COLO668 (cell line): Measurements from ENCODE around the gene SEPTIN5.
A peak's percentile ranks its signal among the peaks of the same experiment; 100 is the strongest.

ENCODE experiments used
- DNase-seq: peaks from one replicate; lab custom pipeline; 2025; ENCODE audit not compliant: unreplicated experiment; lab: John Stamatoyannopoulos, UW

SEPTIN5 gene

GRCh38 chr22:19759427-19760057 lies 45.2 kb downstream of the SEPTIN5 start:
- DNase-seq: no peak

- no peak for DNase-seq
Observed at GRCh38 chr22:19760058-19760950, 46.0 kb downstream of the SEPTIN5 start, which contains the start of gene TBX1. Gene TBX1 (plus strand): TSS chr22:19760778. CDS start chr22:19760844, 66 bp downstream.

- peak; percentile 34 for DNase-seq
Observed at GRCh38 chr22:19760951-19761724, 46.8 kb downstream of the SEPTIN5 start.

- peak; percentile 21 for DNase-seq
Observed at GRCh38 chr22:19761725-19762567, 47.6 kb downstream of the SEPTIN5 start.

DNA sequence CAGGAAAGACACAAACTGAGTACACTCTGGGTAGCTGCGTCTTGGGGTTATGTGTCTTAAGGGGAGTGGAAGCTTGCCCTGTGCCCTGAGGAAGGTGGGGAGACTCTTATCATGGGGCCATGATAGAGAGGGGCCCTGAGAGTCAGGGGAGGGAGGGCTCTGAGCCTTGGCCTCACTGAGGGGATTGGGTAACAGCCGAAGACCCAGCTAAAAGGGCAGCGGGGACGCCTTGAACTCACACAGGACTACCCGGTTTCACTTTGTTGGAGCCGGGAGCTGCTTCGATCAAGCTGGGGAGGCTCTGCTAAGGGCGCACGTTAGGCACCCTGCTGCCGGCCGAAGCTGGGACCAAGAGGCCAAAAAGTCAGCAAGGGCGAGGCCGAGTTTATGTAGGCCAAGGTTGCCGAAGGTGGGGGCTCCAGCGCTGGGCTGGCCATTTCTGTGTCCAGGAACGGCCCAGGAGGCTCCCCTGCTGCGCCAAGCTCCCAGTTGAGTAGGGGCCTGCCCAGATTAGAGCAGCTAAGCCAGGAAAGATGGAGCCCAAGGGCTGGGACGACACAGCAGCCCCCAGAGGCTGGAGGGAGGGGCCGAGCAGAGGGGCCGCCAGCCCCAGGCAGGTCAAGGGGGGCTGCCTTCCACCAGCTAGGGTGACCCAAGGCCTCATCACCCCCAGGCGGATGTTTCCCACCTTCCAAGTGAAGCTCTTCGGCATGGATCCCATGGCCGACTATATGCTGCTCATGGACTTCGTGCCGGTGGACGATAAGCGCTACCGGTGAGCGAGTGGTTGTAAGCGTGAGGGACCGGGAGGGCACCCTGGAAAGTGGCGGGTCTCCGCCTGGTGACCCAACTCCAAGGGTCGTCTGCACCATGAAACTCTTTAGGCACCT lies 48.5 kb downstream of the SEPTIN5 start:
- DNase-seq: no peak

GRCh38 chr22:19763458-19764298 lies 49.4 kb downstream of the SEPTIN5 start:
- DNase-seq: no peak

DNA sequence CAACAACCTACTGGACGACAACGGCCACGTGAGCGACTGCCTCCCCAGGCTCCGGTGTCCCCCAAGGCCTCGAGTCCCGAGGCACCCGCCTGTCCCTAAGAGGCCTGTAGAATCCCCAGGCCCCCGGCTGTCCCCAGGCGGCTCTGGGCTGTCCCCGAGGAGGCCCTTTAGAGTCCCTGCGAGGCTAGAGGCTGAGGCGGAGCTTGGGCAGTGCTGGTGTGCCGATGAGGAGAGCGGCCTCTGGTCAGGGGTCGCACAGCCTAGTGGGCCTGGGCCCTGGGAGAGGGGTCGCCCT lies 49.9 kb downstream of the SEPTIN5 start:
- no peak for DNase-seq

DNA sequence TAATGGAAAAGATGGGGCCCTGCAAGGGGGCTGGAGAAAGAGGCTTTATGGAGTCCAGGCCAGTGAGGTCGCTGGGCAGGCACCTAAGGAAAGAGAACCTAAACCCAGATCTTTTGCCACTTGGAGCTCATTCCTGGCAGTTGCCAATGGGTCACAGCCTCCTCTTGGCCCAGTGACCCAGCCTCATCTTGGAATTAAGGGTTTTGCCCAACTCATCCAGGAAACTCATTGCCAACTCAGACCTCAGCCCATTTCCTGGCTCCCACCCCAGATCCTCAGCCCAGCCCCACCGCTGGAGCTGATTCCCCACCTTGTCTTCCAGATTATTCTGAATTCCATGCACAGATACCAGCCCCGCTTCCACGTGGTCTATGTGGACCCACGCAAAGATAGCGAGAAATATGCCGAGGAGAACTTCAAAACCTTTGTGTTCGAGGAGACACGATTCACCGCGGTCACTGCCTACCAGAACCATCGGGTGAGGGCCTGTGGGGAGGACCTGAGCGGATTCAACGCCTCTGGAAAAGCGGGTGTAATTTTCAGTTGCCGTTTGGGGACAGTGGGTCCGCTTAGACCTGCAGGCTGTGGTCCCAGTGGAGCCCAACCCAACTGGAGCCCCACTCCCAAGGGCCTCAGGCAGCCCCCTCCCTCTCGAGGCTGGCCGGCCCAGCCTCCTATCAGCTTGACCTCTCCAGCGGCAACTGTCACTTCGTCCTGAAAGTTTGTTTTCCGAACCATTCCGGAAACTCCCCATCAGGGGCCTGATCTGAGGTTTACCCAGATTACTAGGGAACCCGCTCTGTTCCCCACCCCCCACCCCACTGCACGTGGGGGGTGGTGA lies 50.6 kb downstream of the SEPTIN5 start:
- DNase-seq: no peak

DNA sequence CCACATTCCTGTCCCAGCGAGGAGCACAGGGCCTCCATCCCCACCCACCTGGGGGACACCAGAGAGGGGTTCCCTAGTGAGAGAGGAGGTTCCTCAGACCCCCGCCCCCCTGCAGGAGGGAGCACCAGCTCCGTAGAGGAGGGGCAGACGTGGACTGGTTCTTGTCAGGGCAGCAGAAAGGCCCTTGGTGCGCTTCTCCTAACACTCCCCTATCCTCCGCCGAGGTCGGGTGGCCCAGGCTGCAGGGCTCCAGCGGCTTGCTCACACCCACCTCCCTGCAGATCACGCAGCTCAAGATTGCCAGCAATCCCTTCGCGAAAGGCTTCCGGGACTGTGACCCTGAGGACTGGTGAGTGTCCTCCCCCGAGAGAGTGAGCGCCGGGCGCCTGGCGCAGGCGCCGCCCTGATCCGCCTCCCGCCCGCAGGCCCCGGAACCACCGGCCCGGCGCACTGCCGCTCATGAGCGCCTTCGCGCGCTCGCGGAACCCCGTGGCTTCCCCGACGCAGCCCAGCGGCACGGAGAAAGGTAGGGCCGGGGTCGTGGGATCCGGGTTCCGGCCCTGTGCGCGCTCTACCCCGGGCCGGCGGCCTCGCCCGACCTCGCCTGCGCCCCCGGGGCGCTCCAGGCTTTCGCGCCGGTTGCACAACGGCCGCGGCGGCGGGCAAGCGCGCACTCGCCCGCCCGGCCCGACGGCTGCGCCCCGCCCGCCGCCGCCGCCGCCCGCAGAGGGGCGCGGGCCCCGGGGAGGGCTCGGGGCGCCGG lies 51.4 kb downstream of the SEPTIN5 start:
- DNase-seq: peak; percentile 24

GRCh38 chr22:19766240-19766510 lies 51.9 kb downstream of the SEPTIN5 start:
- DNase-seq: peak; percentile 34

DNA sequence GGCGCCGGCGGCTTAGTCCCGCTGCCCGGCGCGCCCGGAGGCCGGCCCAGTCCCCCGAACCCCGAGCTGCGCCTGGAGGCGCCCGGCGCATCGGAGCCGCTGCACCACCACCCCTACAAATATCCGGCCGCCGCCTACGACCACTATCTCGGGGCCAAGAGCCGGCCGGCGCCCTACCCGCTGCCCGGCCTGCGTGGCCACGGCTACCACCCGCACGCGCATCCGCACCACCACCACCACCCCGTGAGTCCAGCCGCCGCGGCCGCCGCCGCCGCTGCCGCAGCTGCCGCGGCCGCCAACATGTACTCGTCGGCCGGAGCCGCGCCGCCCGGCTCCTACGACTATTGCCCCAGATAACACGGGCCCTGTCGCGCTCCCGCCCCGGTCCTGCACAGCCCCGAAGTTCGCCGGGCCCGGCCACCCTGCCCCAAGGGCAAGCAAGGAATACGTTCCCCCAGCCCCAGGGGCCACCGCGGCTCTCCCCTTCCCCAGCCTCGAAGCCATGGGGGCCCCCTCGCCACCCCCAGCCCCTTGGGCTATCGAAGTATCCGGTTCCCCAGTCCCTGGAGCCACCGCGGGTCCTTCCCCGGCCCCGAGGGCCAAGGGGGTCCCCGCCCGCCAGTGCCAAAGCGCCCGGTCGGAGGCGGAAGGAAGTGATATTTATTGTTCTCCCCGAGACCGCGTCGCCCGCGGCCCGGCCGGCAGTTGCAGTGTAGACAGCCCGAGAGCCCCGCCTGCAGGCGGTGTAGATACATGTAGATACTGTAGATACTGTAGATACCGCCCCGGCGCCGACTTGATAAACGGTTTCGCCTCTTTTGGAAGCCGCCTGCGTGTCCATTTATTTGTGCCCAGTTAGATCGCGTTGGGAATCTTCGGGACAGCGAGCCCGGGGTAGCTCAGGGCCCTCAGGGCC lies 52.5 kb downstream of the SEPTIN5 start:
- DNase-seq: peak; percentile 78

DNA sequence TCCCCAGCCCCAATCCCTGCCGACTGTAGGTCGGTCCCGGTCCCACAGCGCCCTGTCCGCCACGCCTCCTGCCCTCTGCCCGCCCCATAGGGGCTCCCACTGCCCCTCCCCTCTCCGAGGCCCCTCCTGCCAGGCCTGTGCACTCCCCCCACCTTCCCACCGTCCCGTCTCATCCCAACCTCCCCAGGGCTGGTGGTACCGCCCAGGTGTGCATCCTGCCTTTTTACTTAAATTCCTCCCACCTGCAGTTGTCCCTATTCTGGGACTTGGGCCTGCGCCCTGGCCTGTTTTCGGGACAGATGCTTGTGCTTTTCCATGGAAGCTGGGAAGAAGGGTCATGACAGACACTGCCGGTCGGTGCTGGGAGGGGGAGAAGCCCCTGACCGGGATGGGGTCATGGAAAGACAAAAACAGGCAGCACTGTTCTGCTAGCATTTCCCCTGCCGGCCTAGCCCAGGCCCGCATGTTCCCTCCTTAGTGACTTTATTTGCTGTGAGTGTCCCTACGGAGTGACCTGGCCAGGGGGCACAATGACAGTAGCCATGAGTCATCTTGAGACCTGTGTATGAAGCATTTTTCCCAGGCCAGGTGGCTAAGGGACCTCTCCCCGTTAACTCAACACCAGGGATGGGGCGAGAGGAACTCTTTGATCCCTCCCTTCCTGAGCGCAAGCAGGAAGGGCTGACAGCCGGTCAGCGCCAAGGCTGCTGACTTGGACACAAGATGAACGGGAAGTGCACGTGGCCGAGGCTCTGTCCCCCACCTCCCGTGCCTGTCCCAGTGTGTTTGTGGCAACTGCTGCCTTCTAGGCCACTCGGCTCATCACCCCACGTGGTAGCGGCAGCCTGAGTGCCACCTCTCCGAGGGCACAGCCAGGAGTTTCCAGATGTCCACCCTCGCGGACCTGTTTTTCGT lies 53.4 kb downstream of the SEPTIN5 start:
- no peak for DNase-seq

DNA sequence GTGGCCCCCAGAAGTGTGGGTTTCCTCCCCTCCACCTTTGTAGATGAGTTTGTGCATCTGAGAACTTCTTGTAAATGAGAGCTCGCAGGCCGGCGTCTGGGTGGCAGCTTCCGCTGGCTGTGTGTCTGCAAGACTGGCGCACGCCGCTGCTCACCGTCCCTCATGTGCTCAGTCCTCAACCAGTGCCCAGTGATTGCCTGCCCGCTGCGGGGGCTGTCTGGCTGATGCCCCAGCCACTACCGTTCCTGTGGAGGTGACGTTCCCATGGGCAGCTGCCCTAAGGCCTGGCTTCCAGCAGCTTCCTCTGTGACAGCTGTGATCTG lies 55.1 kb downstream of the SEPTIN5 start:
- DNase-seq: no peak

GRCh38 chr22:19770349-19771220 lies 56.3 kb downstream of the SEPTIN5 start:
- DNase-seq: no peak

DNA sequence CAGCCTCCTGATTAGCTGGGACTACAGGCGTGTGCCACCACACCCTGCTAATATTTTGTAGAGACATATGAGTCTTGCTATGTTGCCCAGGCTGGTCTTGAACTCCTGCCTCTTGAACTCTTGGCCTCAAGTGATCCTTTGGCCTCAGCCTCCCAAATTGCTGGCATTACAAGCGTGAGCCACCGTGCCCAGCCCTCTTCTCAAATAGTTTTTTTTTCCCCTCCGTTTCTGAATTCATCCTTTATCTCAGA lies 58.0 kb downstream of the SEPTIN5 start:
- DNase-seq: no peak
